HG02610 (cell line): ENCODE results near the gene MYLK2.

ENCODE experiments used
- ATAC-seq: cut with Tn5 transposase; IDR thresholded peaks from one replicate; pipeline ENCODE4 v1.9.1; 2021; ENCODE audit warnings: mild to moderate bottlenecking, moderate library complexity; ENCODE audit not compliant: unreplicated experiment

MYLK2 gene

GRCh38 chr20:31869942-31870725 is 51.0 kb downstream of the MYLK2 start, which contains the start of the genes DUSP15 and TTLL9:
Gene DUSP15, minus strand, starts transcription at chr20:31870527. Its CDS starts 190 bp downstream, at chr20:31870337.
Gene TTLL9, plus strand, starts transcription at chr20:31870634. Its CDS starts 493 bp downstream, at chr20:31871127.
- ATAC-seq, result no peak

- ATAC-seq, result no peak
These were observed 51.8 kb downstream of the MYLK2 start for GRCh38 chr20:31870726-31871617.

GRCh38 chr20:31871618-31871954 is 52.4 kb downstream of the MYLK2 start:
- no peak for ATAC-seq

- ATAC-seq, result no peak
These were observed 53.2 kb downstream of the MYLK2 start for GRCh38 chr20:31872406-31872805.

GRCh38 chr20:31875671-31876070 is 56.5 kb downstream of the MYLK2 start:
- no peak for ATAC-seq

GRCh38 chr20:31877684-31878083 is 58.5 kb downstream of the MYLK2 start:
- no peak for ATAC-seq

- peak; percentile 91 for ATAC-seq
These were observed 60.2 kb downstream of the MYLK2 start for GRCh38 chr20:31879143-31879987.

GRCh38 chr20:31881945-31882344 is 62.8 kb downstream of the MYLK2 start:
- ATAC-seq, result no peak

- no peak for ATAC-seq
These were observed 64.7 kb downstream of the MYLK2 start for GRCh38 chr20:31883829-31884228.
